Fibroblast of skin of left biceps (primary cell): Measurements from ENCODE around the gene DIO3.
"Not testable (repeated sequence)": the region's sequence is repeated elsewhere in the genome, so short reads cannot be mapped to it uniquely, and the experiment has no call there.

Experiments used
- DNase-seq, 2 experiments: peaks; one replicate each; pipeline ENCODE4 v3.0.0-alpha.2; 2013; ENCODE audit warnings: low read depth in 2 of 2

Gene DIO3

DNA sequence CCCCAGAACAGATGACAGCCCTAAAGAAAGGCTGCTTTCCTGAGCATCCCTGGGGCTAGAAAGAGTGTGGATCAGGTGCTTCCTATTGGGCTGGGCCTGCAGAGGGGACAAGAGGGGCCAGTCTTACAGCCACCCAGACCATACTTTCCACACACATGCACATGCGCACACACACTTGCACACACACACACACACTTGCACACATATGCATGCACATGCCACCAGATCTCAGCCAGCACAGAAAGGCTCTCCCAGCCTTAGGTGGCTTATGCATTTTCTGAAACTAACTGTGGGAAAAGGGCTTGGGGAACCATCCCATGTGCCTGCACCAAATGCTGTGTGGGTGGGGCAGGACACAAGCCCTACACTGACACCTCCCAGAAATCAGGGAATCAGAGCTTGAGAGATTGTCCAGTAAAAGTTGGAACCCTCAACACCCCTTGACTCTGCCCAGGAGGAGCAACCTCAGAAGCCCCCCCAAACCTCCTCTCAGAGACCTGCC, 2.5 kb upstream of the DIO3 start:
- DNase-seq, result no peak

GRCh38 chr14:101559250-101559623, 2.1 kb upstream of the DIO3 start:
- DNase-seq, result no peak

GRCh38 chr14:101559624-101560533, 1.4 kb upstream of the DIO3 start:
- DNase-seq, result no peak

DNA sequence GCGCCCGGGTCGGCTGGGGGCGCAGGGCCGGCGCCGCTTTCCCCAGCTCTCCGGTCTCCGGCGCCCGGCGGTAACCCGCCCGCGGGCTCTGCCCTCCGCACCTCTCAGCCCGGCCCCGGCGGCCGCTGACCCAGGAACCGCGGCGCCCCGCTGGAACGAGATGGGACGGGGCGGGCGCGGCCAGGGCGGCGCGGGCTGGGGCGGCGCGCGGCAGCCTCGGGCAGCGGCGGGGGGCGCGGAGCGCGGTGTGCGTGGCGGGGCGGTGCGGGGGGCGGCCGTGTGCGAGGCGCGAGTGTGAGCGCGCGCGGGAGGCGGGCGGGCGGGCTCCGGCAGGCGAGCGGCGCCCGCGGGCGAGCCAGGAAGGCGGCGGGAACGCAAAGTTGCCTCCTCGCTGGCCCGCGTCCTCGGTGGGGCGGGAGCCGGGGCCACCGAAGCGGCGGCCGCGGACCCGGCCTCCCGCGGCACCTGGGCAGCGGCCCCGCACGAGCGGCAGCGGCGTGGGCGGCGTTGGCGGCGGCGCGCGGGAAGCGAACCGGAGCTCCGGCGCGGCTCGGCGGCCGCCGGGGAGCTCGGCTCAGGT, 671 bp upstream of the DIO3 start:
- DNase-seq, result no peak

DNA sequence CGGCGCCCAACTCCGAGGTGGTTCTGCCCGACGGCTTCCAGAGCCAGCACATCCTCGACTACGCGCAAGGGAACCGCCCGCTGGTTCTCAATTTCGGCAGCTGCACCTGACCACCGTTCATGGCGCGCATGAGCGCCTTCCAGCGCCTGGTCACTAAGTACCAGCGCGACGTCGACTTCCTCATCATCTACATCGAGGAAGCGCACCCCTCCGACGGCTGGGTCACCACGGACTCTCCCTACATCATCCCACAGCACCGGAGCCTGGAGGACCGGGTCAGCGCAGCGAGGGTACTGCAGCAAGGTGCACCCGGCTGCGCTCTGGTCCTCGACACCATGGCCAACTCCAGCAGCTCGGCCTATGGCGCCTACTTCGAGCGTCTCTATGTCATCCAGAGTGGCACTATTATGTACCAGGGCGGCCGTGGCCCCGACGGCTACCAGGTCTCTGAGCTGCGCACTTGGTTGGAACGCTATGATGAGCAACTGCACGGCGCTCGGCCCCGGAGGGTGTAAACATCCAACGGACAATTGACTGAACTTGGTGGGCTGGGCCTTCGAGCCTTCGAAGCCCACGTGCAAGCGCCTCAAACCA, 699 bp downstream of the DIO3 start:
- no peak for DNase-seq

- DNase-seq, result no peak
Measured at GRCh38 chr14:101562659-101563351, 1.5 kb downstream of the DIO3 start.

- no peak for DNase-seq
Measured at GRCh38 chr14:101563352-101563653, 2.0 kb downstream of the DIO3 start.

DNA sequence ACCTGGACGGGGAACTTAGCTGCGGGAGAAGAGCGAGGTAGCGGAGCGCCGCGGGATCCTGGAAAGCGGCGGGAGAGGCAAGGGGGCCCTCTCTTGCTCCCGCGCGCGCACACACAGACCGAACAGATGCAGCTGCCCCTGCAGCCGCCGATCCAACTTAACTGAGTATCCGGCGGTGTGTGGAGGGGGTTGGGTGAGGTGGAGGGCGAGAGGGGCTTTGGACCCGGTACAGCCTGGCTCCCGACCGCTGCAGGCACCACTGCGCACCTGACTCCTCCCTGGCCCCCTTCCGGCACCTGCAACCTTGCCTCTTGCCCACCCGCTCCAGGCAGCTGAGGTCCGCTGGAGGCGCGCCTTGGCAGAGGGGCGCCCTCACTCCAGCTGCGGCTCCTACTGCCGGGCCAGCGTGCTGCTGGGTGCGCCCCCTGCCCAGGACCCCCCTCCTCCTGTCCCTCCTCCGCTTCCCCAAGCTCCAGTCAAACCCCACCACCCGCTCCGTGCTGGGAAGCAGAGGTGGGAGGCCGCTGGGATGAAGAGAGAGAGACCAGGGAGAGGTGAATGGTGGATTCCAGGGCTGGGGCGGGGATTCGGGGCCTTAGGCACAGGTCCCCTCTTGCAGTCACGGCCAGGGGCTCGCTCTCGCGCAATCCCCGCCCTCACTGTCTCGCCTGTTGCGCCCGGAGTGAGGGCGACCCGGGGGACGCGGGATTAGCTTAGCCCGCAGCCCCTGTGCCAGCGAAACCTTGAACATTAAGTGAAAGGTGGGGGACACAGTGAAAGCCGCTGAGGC, 2.6 kb downstream of the DIO3 start:
- DNase-seq, result no peak

DNA sequence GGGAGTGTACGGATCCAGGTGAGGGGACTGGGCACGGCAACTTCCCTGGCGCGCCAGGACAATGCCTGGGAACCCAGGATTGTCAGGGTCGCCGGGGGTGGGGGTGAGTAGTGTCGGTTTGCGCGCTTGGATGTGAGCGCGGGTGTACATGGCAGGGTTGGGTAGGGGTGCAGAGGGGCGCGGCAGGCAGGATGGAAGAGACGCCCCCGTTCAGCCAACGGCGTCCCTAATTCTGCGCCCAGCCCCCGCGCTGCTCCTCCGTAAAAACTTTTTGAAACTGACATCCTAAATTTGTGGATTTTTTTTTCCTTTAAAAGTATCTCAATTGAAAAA, 3.1 kb downstream of the DIO3 start:
- no peak for DNase-seq

- DNase-seq, result no peak
Measured at GRCh38 chr14:101564819-101565698, 3.8 kb downstream of the DIO3 start.

DNA sequence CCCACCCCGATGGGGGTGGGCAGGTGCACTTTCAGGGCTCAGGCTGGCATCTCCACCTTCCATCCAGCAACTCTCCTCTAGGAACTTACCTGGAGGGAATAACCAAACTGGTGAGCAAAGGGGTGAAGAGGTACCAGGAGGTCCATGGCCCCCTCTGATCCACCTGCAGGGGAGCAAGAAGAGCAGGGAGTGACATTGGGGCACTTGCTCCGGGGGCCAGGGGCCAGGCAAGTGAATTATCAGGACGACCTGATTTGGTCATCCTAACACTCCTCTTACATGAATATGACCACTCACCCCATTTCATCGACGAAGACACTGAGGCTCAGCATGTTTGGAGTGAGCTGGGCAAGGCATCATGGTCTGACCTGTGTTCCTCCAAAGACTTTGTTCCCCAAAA, 6.0 kb downstream of the DIO3 start:
- DNase-seq, result no peak

- DNase-seq, result no peak
Measured at GRCh38 chr14:101571004-101571403, 9.7 kb downstream of the DIO3 start.

GRCh38 chr14:101572526-101572925, 11.2 kb downstream of the DIO3 start:
- DNase-seq, result not testable (repeated sequence)

- DNase-seq, result no peak
Measured at GRCh38 chr14:101573289-101573688, 12.0 kb downstream of the DIO3 start.

DNA sequence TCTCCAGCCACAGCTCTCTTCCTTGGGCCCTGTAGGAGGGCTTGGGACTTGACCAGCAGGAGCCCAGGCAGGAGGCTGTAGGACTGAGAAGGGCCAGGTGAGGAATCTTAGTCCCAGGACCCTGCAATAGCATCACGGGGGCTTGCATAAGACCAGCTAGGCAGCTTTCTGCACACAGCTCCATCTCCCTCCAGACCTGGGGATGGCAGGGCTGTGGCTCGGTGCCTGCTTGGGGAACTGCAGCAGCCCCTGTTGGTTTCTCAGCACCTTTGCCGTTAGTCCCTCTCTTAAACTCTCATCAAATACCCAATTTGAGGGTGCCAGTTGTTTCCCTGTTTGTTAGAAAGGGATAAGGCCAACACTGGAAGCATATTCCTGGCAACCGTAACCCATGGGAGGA, 14.3 kb downstream of the DIO3 start:
- no peak for DNase-seq

- no peak for DNase-seq
Measured at GRCh38 chr14:101577221-101577909, 16.1 kb downstream of the DIO3 start.

- no peak for DNase-seq
Measured at GRCh38 chr14:101578489-101578888, 17.2 kb downstream of the DIO3 start.

GRCh38 chr14:101579372-101580080, 18.2 kb downstream of the DIO3 start:
- no peak for DNase-seq

DNA sequence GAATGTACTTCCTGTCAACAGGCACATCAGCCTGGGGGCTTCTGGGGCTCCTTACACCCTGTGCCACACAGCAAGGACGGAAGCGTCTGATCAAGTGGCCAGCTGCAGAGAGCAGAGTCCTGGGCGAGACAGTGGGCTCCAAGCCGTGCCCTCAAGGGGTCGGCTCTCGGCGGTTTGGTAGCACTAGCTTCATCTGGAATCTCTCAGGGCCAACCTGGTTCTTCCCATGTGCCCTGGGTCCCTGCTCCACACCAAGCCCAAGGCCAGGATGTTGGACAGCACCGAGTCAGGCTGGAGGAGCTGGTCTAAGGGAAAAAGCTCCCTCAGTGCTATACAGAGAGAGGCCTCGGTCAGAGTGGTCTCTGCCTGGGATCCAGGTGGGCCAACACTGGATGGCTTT, 20.5 kb downstream of the DIO3 start:
- no peak for DNase-seq

DNA sequence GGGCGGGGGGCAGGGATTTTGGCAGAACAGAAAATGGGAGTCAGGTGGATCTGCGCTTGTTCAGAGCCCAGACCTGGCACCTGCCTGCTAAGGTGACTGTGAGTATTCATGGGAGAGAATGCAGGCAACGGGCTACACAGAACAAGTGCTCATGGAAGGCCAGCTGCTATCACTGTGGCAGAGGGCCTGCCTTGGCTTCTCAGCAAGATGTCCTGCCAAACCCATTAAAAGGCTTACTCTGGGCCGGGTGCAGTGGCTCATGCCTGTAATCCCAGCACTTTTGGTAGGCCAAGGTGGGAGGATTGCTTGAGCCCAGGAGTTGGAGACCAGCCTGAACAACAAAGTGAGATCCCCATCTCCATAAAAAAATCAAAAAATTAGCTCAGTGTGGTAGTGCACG, 21.0 kb downstream of the DIO3 start:
- DNase-seq, result no peak
